A673 (cell line): ENCODE data around the gene ALKBH7.

Experiments used
- CTCF ChIP-seq: fragments of 300-800, 200-600 bp; sonication (generic); conservative IDR thresholded peaks from 2 replicates; pipeline ENCODE4 v1.5.1; 2017; ENCODE audit warnings: low read depth, mild to moderate bottlenecking, antibody characterized with exemption, low read length, moderate library complexity, mixed read lengths
- EZH2 ChIP-seq: fragments of 200-600 bp; sonication (generic); IDR thresholded peaks from 2 replicates; pipeline ENCODE4 v1.6.1; 2017; ENCODE audit warnings: borderline replicate concordance, low read depth, mild to moderate bottlenecking, mixed read lengths, antibody characterized with exemption, low read length; ENCODE audit not compliant: poor library complexity, severe bottlenecking

- TF ChIP-seq CTCF (no peak), EZH2 (no peak)
Measured at GRCh38 chr19:6375411-6376010, 2.9 kb downstream of the ALKBH7 start, which contains the start of gene PSPN.
